ENCODE data around the gene RHOG.

- no peak for TF ChIP-seq CTCF (IDR thresholded peaks at IDR 0.05 in 2 of 3, conservative IDR thresholded peaks at IDR 0.05 in 1 of 3; ENCODE audit: insufficient read depth in 2 of 3, low read depth in 1 of 3, low read length in 3 of 3)
- no peak for TF ChIP-seq CHCHD3 (CRISPR knock-in tag; IDR thresholded peaks at IDR 0.05)
Measured at GRCh38 chr11:3866836-3867208, 26.1 kb upstream of the RHOG start.

All from K562 (cell line).